Stimulated activated CD4-positive, alpha-beta T cell treated with anti-CD3 and anti-CD28 coated beads, TNF-alpha, amount 100 ng/mL, for 4 hours (primary cell): Measurements from ENCODE around the gene SWT1.

Source experiments
- DNase-seq, 3 experiments: peaks; one replicate each; pipeline ENCODE4 v3.0.0-alpha.2; 2020; ENCODE audit warnings: low read depth in 3 of 3

Gene SWT1, protein sequence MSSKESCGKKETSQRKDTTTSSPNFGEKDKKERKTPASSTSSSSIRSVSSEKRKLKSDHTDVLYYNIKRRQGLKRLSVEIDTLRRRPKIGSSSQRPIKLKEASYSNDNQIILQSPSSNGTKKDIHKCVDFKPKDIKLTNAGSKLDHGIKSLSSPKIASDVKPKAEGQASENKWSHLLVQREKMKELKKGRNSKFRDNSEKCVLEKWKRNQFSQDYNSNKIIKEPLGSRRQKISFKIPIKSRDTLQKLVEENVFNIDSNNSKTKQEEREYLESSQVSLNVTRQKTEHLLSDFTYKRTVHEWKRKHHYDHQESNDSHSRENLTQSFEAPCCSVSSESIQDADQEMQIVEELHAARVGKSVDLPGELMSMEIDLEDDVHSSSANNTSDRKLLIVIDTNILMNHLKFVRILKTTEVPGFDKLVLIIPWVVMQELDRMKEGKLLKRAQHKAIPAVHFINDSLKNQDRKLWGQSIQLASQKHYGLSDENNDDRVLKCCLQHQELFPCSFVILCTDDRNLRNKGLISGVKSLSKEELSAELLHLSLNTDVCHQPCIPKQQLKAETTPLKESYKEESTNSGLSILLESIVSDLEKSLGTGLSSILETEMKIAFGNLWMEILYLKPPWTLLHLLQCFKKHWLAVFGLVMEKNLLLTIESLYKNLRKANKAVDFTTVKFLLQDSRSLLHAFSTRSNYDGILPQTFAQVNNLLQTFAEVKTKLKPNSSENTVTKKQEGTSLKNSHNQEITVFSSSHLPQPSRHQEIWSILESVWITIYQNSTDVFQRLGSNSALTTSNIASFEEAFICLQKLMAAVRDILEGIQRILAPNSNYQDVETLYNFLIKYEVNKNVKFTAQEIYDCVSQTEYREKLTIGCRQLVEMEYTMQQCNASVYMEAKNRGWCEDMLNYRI

DNA sequence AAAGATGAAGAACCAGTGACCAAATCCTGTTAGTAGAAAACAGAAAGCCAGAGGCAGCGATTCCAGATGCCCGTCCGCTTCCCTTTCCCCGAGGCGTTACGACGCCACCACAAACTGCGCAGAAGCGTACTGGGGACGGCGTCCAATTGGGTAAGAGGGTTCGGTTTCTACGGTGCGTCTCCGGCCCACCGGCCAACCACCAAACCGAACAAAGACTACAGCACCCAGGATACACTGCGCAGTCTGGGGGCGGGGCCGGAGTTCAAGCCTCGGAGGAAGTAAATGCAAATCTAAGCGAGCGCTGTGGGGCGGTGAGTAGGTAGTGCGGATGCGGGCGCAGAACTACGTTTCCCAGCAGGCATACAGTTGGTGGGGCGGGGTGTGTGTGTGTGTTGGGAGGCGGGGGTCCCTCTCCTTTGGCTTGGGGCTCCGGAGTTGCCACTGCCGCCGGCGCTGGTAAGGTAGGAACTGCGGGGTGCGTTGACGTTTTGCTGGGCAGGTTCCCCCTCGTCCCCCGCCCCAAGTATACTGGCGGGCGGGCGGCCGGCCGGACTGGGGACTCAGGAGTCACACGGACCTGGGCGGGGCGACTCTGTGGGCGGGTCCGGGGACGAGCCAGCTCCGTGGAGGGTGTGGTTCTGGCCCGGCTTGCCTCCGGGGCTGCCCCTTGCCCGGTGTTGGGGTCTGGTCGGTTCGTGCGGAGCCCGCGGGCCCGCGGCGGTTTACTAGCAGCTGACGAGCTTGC is at the start of gene SWT1, which contains the start of gene TRMT1L:
Gene SWT1 (plus strand): TSS at position 314 of the 745 bp plus-strand sequence. CDS start 3,675 bp downstream, outside the sequence.
Gene TRMT1L (minus strand): TSS at position 100 of the 745 bp plus-strand sequence. CDS start 241 bp downstream, outside the sequence.
- peak; percentile 96 to 97 (median 96) for DNase-seq

DNA sequence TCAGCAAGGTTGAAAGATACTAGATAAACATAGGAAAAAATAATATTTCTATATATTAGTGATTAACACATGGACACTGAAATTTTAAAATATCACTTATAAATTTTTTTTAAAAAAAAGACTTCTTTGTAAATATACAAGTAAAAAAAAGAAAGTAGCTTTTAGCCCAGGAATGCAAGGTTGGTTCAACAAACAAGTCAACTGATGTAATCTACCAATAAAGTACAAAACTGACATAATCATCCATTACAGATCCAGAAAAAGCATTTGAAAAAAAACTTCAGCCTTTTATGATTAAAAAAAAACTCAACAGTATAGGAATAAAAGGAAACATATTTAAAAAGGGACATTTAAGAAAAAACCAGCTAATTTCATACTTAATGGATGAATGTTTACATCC is 48.6 kb upstream of the SWT1 start:
- no peak for DNase-seq

DNA sequence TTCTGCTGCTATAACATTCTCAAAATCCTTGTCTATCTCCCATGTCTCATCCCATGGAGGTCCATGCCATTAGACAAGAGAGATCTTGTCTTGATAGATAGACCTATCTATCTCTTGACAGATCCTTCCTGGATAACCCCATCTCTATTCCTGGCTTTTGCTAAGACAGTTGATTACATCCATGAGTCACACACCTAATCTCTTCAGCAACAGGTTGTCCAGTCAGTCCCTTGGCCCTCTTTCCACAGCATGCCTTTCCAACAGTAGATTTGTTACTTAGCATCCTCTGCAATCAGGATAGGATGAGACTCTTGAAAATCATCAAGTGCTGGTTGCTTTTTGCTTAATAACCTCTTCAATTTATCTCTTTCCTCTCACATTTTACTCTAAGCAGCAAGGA is 46.8 kb upstream of the SWT1 start:
- no peak for DNase-seq

DNA sequence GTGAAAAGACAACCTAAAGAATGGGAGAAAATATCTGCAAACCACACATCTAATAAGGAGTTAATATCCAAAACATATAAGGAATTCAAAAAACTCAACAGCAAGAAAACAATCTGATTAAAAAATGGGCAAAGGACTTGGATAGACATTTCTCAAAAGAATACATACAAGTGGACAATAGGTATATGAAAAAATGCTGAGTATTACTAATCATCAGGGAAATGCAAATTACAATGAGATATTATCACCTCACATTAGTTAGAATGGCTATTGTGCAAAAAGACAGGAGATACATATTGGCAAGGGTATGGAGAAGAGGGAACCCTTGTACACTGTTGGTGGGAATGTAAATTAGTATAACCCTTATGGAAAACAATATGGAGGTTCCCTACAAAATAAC is 45.1 kb upstream of the SWT1 start:
- DNase-seq, result no peak

DNA sequence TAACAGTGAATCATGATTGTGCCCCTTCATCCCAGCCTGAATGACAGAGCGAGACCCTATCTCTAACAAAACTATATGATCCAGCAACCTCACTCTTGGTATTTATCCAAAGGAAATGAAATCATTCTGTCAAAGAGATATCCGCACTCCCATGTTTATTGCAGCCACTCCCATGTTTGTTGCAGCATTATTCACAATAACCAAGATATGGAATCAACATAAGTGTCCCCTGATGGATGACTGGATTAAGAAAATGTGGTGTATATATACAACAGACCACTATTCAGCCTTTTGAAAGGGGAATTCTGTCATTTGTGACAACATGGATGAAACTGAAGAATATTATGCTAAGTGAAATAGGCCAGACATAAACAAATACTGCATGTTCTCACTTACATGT is 44.6 kb upstream of the SWT1 start:
- DNase-seq, result no peak

DNA sequence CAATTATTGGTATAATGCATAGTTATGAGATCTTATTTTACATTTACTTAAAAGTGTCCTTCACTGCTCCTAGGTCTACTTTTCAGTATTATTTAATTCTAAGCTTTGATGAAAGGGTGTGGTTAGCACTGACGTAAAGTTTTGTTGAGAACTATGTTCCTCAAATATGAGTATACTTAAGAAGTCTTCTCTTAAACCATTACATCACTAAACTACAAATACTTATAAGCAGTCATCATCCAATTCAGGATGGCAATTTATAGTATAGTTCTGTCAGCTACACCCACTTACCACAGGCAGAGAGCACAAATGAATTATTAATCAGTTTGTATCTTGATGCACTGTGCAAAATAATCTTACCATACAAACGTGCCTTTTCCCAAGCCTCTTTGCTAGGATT is 27.3 kb upstream of the SWT1 start:
- no peak for DNase-seq

DNA sequence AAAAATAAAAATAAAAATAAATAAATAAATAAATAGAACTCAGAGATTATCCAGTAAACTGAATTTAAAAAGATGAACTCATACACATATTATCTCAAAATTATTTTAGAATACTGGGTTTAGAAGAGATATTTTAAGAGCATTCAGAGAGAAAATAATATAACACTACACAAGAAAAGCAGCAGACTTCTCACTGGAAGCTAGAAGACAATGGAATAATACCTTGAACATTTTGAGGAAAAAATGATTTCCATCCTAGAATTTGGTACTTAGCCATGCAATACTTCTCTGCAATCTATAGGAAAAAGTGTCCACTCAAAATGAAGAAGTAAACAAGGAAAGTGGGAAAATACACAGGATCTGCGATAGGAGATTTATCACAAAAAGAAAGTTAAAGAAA is 24.4 kb upstream of the SWT1 start:
- DNase-seq, result no peak

DNA sequence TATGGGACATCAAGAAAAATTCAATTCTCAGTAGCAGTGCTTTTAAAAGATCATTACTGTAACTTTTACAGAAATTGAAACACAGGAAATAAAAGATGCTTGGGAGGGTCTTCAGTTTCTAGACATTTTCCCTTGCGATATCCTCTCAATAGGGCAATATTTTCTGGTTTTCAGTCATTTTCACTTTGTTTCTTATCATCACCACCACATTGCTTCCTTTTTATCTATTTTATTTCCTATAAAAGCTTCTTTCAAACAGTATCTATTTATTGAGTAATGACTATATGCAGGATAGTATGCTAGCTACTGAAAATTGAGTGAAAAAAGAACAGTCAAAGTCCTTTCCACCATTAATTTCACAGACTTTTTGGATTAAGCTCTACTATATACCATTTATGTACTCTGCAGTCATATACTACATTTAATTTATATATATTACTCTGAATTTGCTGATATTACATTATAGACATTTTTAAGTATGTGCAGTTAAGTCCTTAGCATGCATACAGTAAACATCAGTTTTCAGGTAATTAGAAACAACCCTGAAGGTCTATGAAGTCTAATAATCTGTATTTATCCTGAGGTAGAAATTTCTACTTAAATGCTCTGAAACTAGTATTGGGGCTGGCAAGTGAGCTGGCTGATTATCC is 18.9 kb upstream of the SWT1 start:
- no peak for DNase-seq

DNA sequence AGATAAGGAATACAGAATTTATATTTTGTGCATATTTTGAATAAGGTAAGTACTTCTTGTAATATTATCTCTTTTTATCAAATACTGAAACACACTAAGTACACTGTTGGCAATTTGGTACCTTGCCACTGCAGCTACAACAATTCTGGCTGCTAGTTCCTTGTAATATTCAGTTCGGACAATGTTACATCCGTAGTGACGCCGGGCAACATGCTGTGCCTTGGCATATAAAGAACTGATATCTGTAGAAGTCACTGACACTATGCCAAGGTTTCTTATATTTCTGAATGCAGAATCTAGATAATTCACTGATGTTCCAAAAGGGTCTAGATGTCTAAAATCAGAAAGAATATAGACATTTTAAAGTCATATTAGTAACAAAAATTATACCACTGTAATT is 17.7 kb upstream of the SWT1 start:
- no peak for DNase-seq

DNA sequence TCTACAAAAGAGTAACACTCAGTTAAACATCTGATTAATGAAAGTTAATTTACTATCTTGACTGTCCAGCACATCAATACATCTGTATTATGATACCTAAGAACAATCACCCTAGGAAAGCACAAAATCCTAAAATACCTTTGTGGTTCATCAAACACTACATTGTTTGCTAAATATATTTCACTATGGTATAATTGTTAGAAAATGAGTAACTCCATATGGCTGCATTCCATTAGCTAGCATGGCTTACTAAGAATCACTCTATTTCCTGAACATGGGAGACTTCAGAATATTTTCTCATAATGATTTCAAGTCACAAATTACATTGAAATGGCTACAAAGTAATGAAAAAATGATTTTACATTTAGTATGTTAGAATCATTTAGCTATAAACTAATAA is 12.7 kb upstream of the SWT1 start:
- DNase-seq, result no peak

DNA sequence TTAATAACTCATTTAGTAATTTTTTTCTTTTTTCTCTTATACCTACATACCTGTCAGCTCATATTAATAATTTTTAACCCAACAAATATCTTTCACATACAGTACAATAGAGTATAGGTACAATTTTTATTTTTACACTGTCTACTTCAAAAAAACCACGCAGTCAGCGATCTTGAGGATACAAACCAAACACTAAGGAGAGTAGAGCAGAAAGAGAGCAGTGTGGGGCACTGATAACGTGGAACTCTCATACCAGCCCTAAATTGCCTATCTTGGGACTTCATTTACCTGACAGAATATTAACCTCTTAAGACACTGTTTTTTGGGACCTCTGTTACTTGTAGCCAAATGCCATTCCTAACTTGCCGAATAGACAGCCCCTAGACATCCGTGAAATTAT is 5.8 kb upstream of the SWT1 start:
- DNase-seq, result no peak

DNA sequence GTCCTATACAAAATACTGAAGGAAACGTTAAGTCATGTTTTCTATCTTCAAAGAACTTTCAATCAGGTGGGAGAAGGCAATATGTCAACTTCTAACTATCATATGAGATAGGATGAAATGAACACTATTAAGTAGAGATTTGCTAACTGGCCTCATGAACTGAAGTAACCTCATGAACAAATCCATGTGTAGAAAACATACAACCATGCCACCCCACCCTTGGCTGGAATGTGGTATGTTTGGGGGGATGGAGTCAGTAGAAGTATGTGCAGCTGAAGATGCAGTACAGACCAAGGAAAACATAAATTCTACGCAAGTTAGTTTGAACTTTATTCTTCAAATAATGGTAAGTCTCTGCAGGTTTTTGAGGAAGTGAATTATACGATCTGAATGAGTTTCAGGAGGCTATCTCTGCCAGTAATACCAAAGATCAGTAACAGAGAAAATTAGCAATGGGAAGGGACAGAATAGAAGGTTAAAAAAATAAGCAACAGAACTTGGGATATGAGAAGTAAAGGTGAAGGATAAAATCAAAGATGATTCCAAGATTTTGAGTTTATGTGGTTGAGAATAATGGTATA is 4.7 kb upstream of the SWT1 start:
- no peak for DNase-seq

DNA sequence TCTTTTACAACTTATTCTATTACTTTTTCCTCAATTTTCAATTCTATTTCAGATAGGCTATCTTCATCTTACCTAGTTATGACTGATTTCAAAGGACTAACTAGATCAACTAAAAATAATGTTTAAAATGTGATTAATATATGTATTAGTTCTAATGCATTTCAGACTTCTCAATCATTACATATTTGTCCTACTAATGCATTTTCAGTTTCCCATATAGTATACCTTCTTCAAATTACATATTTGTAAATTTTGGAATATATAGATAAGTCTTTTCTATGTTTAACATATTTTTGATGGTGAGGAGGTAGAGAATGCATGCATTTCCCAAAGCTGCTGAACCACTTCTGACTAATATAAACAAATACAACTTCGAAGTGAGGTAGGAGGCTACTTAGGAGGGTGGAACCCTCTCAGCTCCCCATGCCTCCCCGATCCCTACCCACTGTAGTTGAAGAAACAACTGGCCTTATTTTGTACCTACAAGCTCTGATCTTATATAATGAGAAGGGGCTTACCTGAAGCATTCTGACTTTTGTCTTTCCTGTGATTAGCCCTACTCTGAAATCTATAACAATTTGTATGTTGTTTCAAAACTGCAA is 2.0 kb upstream of the SWT1 start:
- DNase-seq, result no peak

DNA sequence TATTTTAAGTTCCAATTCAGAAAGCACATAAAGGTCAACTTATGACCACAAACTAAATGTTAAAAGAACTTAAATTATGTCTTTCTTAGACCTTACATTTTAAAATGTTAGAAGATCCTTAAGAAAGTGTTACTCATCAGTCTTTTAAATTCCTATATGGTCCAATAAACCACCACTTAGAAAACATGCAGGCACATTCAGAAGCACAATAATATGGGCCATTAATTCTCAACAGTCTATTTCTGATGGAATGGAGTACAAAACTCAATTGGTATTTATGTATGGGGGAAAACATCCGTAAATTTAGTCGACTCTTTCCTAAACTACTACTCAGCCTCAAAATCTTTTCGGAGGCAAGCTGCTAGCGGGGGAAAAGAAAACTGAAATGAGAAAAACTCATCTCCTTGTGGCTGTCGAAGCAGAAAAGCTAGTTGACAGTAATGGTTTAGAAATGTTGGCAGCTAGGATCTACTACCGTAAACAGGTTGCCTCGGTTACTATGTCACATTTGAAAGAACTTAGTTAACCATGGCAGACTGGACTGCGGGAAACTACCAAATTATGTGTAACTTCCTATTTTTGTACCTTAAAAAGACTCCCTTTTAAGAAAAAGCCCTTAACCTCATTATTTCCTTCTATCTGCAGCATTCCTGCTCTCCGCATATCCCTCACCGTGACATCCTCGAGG is 1.2 kb upstream of the SWT1 start:
- DNase-seq, result no peak

DNA sequence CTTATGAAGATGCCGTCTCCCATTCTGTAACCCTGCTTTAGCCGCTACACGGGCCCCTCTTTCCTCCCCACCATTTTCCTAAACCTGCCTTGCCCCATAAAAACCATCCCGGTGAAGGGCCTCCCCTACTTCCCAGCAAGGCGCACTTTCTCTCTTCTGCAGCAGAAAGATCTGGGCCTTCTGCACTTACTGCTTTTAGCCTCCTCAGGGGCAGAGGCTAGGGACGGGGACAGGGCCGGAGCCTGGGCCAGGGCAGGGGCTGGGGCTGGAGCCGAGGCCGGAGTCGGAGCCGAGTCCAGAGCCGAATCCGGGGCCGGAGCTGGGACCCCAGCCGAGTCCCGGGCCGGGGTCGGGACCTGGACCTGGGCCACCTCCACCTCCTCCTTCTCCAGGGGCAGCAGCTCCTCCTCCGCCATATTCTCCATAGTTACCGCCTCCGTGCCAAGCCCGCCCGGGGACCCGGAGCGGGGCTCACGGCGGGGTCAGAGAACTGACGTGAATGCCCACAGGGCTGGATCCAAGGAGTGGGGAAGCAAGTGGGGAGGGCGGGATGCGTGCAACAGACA is 596 bp upstream of the SWT1 start:
- DNase-seq, result peak in 1 of 3 experiments; percentile 26

DNA sequence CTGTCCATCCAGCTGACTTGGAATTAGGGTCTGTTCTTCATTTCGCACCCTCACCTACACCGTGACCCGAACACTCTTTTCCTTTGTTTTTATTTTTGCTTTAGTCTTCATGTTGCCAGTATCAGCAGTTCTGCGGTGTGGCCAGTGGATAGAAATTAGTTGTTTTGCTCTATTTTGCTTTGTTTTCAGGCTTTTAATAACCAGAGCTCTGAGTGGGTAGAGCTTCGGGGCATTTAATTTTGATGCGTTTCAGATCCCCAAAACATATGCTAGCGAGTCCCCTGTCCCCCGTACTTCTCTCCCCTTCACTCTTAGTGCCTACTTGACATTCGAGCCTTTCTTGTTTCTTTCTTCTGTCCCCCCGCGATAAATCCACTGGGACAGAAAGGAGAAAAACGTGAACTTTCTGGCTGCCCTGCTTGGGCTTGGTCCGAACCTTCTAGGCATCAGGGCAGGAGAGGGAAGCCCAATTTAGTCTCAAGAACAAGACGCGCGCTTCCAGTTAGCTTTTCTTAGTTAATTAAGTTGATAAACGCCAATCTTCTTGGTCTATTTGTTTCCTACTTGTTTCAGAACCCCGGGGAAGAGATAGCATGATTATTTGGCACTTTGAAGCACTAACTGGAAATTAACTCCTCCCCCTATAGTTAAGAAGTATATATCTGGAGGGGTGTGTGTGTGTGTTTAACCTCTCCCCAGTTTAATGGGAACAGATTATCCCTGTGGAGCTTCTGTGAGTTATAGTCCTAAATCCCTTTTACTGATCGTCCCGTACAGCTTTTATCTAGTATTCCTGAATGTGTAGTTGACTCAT is 839 bp downstream of the SWT1 start:
- no peak for DNase-seq

DNA sequence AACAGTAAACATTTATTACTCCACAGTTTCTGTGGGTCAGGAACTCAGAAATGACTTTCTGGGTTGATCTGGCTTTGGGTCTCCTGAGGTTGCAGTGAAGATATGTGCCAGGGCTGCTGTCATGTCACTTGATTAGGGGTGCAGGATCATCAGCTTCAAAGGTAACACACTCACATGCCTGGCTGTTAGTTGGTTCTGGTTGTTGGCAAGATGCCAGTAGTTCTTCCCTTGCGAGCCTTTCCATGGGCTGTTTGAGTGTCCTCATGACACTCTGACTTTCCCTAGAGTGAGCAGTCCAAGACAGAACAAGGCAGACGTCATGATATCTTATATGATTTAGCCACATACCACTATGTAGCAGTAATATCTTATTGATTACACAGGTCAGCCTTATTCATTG is 1.8 kb downstream of the SWT1 start:
- no peak for DNase-seq

DNA sequence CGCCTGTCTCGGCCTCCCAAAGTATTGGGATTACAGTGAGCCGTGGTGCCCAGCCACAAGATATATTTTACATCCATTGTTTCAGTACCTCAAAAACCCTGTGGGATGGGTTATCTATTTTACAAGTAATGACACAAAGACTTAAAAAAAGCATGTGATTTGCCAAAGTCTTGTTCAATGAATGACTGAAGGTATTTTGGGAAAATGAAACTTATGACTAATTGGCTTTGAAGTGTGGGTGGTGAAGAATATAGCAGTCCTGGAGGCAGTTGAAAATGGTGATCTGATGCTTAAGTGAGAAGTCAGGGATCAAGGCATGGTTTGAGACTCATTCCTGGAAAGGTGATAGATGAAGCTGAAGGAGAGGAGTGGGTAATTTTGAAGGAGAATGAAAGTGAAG is 3.0 kb downstream of the SWT1 start:
- no peak for DNase-seq

DNA sequence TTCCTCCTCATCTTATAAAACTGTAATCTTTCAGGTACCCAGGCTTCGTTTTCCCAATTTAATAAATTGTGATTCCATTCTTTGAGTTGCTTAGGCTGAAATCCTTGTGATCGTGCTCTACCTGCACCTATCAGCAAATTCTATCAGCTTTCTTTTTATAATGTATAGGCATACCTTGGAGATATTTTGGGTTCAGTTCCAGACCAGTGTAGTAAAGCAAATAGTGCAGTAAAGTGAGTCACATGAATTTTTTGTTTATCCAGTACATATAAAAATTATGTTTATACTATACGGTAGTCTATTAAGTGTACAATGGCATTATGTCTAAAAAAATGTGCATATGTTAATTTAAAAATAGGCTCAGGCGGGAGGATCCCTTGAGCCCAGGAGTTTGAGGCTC is 5.5 kb downstream of the SWT1 start:
- no peak for DNase-seq
